HFF-Myc (cell line): Measurements from ENCODE around the gene FJX1.

Source experiments
- DNase-seq: peaks from one replicate; pipeline ENCODE4 v3.0.0-alpha.2; 2011; ENCODE audit warnings: low read depth; ENCODE audit errors: extremely low read depth
- H3K4me3 ChIP-seq: replicated peaks from 2 replicates; pipeline ENCODE4 v1.5.1; 2011; ENCODE audit warnings: low read depth, mild to moderate bottlenecking, control low read depth, low read length
- CTCF ChIP-seq: IDR thresholded peaks from 2 replicates; pipeline ENCODE4 v1.5.1; 2012; ENCODE audit warnings: mild to moderate bottlenecking, low read depth, low read length, control low read depth; ENCODE audit errors: missing control alignments

The FJX1 gene

GRCh38 chr11:35583843-35584242 lies 34.4 kb upstream of the FJX1 start:
- no peak for TF ChIP-seq CTCF
- DNase-seq: no peak
- no peak overlapping the region for H3K4me3 ChIP-seq

GRCh38 chr11:35584321-35584720 lies 33.9 kb upstream of the FJX1 start:
- no peak overlapping the region for H3K4me3 ChIP-seq
- TF ChIP-seq CTCF: no peak
- DNase-seq: peak; percentile 76

- no peak for DNase-seq
- TF ChIP-seq CTCF: no peak
- H3K4me3 ChIP-seq: no peak overlapping the region
Measured at GRCh38 chr11:35585416-35585815, 32.8 kb upstream of the FJX1 start.

GRCh38 chr11:35586222-35586621 lies 32.0 kb upstream of the FJX1 start:
- TF ChIP-seq CTCF: no peak
- no peak overlapping the region for H3K4me3 ChIP-seq
- DNase-seq: no peak

GRCh38 chr11:35587972-35588371 lies 30.3 kb upstream of the FJX1 start:
- TF ChIP-seq CTCF: no peak
- H3K4me3 ChIP-seq: no peak overlapping the region
- no peak for DNase-seq

- DNase-seq: no peak
- H3K4me3 ChIP-seq: no peak overlapping the region
- no peak for TF ChIP-seq CTCF
Measured at GRCh38 chr11:35588627-35589026, 29.6 kb upstream of the FJX1 start.

- no peak for DNase-seq
- no peak overlapping the region for H3K4me3 ChIP-seq
- no peak for TF ChIP-seq CTCF
Measured at GRCh38 chr11:35589281-35589680, 29.0 kb upstream of the FJX1 start.
